Activated CD8-positive, alpha-beta memory T cell treated with anti-CD3 and anti-CD28 coated beads, Interleukin-2, amount 10 ng/mL, durations not matched to agents 7 days and 5 days (primary cell): Measurements from ENCODE around the gene RPAIN. TPM values are rescaled to one million over a fixed set of nuclear protein-coding genes. Genes with fewer than 3 reads are reported as not detected.
A peak's percentile ranks its signal among the peaks of the same experiment; 100 is the strongest.

ENCODE experiments used
- ATAC-seq: fragments of 150-1000 bp; cut with Tn5 transposase; one replicate; pipeline ENCODE4 v1.10.0; 2021; ENCODE audit warnings: moderate library complexity
- CTCF ChIA-PET: fragments of 350-600 bp; sonication (Branson Sonifier 250); formaldehyde crosslinking; loops from one replicate; lab custom pipeline; 2021; ENCODE audit warnings: antibody characterized with exemption; lab: Charles Lee
- DNase-seq: peaks from one replicate; pipeline ENCODE4 v3.0.0-alpha.2; 2020
- H3K27ac Mint-ChIP-seq: one replicate; pipeline ENCODE4 v1.8.0; 2021; ENCODE audit warnings: mild to moderate bottlenecking, mixed read lengths
- H3K27me3 Mint-ChIP-seq: one replicate; pipeline ENCODE4 v1.8.0; 2021; ENCODE audit warnings: mixed read lengths
- H3K36me3 Mint-ChIP-seq: one replicate; pipeline ENCODE4 v1.8.0; 2021; ENCODE audit warnings: mild to moderate bottlenecking, mixed read lengths
- H3K4me1 Mint-ChIP-seq: one replicate; pipeline ENCODE4 v1.8.0; 2021; ENCODE audit warnings: mixed read lengths
- H3K4me3 Mint-ChIP-seq: one replicate; pipeline ENCODE4 v1.8.0; 2021; ENCODE audit warnings: mild to moderate bottlenecking, moderate library complexity, mixed read lengths
- H3K9me3 Mint-ChIP-seq: one replicate; pipeline ENCODE4 v1.8.0; 2022; ENCODE audit warnings: low read depth, mixed read lengths
- total RNA-seq, 2 experiments: library from RNA; stranded (reverse); gene quantifications; one replicate each; pipeline ENCODE4 v1.2.3, GENCODE V29; 2021

The RPAIN gene, protein sequence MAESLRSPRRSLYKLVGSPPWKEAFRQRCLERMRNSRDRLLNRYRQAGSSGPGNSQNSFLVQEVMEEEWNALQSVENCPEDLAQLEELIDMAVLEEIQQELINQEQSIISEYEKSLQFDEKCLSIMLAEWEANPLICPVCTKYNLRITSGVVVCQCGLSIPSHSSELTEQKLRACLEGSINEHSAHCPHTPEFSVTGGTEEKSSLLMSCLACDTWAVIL
- 10 to 100 TPM; 50.7 to 55.5 TPM for total RNA-seq

- ATAC-seq (peak; percentile 66), DNase-seq (peak; percentile 94)
- peak within 1 kb of the TSS; percentile 99 for H3K27ac Mint-ChIP-seq
- peak within 1 kb of the TSS; percentile 98 for H3K4me3 Mint-ChIP-seq
- H3K27me3 Mint-ChIP-seq, result no peaks in the 10 kb centered on the region
- CTCF ChIA-PET, result interaction anchor here (1.2 to 1.3 kb wide), 2 partner anchors 19 to 21 kb away, joined by 5 to 18 read pairs; partner anchors contain the start of gene C1QBP
- peaks cover 48% of the 10 kb centered on the region for H3K4me1 Mint-ChIP-seq
- no peaks in the 10 kb centered on the region for H3K9me3 Mint-ChIP-seq
- H3K36me3 Mint-ChIP-seq, result peaks cover 38% of the 10 kb centered on the region
Observed at GRCh38 chr17:5419959-5420653, at the start of gene RPAIN. RPAIN (plus strand) TSS chr17:5420182; CDS start chr17:5420211, 29 bp downstream.

DNA sequence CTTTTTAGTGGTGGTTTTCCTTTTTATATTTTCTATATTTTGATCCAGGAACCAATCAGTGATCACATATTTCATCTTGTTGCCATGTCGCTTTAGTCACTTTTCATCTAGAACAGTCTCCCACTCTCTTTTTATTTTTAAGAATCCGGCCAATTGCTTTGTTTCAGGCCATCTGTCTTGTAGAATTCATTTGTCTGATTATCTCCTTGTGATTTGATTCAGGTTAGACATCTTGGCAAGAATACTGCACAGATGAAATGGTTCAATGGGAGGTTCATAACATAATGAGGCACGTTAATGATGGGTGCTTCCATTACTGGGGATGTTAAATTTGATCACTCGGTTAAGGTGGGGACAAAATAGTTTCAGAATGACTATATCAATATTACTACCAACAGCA lies 49.6 kb upstream of the RPAIN start:
- no peak overlapping the region for H3K4me3 Mint-ChIP-seq
- no peaks in the 10 kb centered on the region for H3K9me3 Mint-ChIP-seq
- no peak for DNase-seq
- no peak for ATAC-seq
- no peaks in the 10 kb centered on the region for H3K27me3 Mint-ChIP-seq
- H3K36me3 Mint-ChIP-seq, result peaks cover 33% of the 10 kb centered on the region
- H3K4me1 Mint-ChIP-seq, result peaks cover 7% of the 10 kb centered on the region
- no peak overlapping the region for H3K27ac Mint-ChIP-seq
- CTCF ChIA-PET, result no interaction called here

GRCh38 chr17:5373112-5373511 lies 46.9 kb upstream of the RPAIN start:
- no peaks in the 10 kb centered on the region for H3K9me3 Mint-ChIP-seq
- H3K4me3 Mint-ChIP-seq, result no peak overlapping the region
- no peak overlapping the region for H3K27ac Mint-ChIP-seq
- peaks cover 41% of the 10 kb centered on the region for H3K36me3 Mint-ChIP-seq
- ATAC-seq (no peak), DNase-seq (no peak)
- peaks cover 7% of the 10 kb centered on the region for H3K4me1 Mint-ChIP-seq
- CTCF ChIA-PET, result no interaction called here
- H3K27me3 Mint-ChIP-seq, result no peaks in the 10 kb centered on the region

DNA sequence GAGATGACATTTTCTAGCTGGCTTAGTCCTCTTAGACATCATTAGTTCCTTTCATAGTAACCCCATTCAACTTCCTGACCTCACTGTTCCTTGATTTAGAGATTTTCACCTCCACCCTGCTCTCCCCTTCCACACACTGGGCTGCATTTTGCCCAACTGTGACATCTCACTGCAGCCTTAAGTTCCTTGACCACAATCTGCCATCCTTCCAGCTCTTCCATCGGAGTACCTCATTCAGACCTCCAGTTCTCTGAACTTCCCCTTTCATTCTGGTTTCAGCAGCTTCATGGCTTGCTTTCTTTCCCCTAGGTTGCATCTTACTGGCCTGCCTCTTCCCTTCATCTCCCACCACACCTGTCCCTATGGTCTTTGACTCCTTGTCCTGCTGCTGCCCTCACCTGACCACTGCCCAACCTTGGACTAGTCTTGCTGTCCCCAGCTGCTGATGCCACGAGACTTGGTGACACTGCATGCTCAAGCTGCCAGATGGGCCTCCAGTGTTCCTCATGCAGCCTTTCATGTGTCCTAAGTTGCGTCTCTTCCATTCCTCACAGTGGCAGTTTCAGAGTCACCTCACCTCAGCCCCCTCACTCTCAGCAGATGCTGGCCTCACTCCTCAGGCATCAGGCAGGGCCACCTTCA lies 41.3 kb upstream of the RPAIN start:
- H3K27ac Mint-ChIP-seq, result peak overlapping the region; percentile 25
- no peaks in the 10 kb centered on the region for H3K27me3 Mint-ChIP-seq
- H3K36me3 Mint-ChIP-seq, result peaks cover 43% of the 10 kb centered on the region
- ATAC-seq, result no peak
- H3K4me1 Mint-ChIP-seq, result no peaks in the 10 kb centered on the region
- no peak for DNase-seq
- H3K9me3 Mint-ChIP-seq, result no peaks in the 10 kb centered on the region
- CTCF ChIA-PET, result interaction anchor here (0.5 to 0.9 kb wide), 2 partner anchors 8 to 958 kb away, joined by 3 to 4 read pairs; no protein-coding TSS in a partner anchor
- no peak overlapping the region for H3K4me3 Mint-ChIP-seq

- H3K36me3 Mint-ChIP-seq, result peaks cover 44% of the 10 kb centered on the region
- DNase-seq, result no peak
- no peak for ATAC-seq
- no peaks in the 10 kb centered on the region for H3K4me1 Mint-ChIP-seq
- H3K9me3 Mint-ChIP-seq, result no peaks in the 10 kb centered on the region
- no peak overlapping the region for H3K4me3 Mint-ChIP-seq
- CTCF ChIA-PET, result no interaction called here
- H3K27ac Mint-ChIP-seq, result no peak overlapping the region
- H3K27me3 Mint-ChIP-seq, result no peaks in the 10 kb centered on the region
Observed at GRCh38 chr17:5379351-5380107, 40.5 kb upstream of the RPAIN start.

DNA sequence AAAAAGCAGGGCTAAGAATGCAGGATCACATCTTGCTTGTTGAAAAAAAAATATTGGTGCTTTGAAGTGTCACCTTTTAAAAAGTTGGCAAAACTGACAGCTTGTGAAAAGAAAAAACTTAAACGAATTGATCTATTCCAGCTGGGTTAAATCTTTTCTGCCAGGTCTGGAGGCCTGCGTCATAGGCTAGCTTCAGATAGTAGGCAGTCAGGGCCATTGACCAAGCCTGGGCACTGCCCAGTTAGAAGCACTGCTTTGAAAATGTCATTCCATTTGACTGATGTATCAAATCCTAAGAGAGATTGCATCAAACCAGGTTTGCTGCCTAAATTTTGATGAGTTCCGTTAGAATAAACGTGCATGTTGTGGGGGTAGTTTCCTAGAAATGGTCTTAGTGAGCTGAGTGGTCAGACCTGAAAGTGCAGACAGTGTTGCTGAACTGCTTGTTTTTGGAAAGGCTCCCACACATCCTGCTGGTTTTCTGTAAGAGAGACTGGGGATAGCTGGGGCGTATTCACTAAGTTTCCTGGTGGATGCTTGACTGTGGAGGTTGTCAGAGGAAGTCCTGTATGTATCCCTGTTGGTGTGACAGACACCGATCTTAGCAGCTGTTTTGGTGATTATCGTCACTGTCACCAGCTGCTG lies 39.4 kb upstream of the RPAIN start:
- no peak overlapping the region for H3K27ac Mint-ChIP-seq
- DNase-seq (no peak), ATAC-seq (no peak)
- no peaks in the 10 kb centered on the region for H3K4me1 Mint-ChIP-seq
- H3K36me3 Mint-ChIP-seq, result peaks cover 47% of the 10 kb centered on the region
- no peaks in the 10 kb centered on the region for H3K27me3 Mint-ChIP-seq
- H3K4me3 Mint-ChIP-seq, result no peak overlapping the region
- CTCF ChIA-PET, result no interaction called here
- H3K9me3 Mint-ChIP-seq, result no peaks in the 10 kb centered on the region

DNA sequence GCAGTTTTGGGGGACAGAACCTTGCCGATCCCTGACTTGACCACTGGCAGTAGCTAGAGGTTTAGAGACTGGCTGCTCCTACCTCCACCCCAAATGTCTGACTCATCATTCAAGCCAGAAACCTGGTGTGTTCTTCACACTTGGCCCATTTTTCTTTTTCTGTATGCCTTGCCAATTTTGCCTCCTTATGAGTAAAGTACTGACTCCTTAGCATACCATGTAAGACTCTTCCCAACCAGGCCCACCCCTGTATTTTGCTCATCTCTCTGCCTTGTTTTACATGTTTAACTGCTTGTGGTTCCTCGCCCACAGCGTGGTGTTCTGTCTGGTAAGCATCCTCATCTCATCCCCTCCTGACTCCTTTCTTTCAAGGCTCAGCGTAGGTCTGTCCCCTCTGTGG lies 38.4 kb upstream of the RPAIN start:
- Mint-ChIP-seq H3K9me3 (no peaks in the 10 kb centered on the region), H3K4me1 (no peaks in the 10 kb centered on the region), H3K36me3 (peaks cover 53% of the 10 kb centered on the region), H3K27me3 (no peaks in the 10 kb centered on the region), H3K4me3 (no peak overlapping the region), H3K27ac (no peak overlapping the region)
- ATAC-seq (no peak), DNase-seq (no peak)
- CTCF ChIA-PET, result no interaction called here

DNA sequence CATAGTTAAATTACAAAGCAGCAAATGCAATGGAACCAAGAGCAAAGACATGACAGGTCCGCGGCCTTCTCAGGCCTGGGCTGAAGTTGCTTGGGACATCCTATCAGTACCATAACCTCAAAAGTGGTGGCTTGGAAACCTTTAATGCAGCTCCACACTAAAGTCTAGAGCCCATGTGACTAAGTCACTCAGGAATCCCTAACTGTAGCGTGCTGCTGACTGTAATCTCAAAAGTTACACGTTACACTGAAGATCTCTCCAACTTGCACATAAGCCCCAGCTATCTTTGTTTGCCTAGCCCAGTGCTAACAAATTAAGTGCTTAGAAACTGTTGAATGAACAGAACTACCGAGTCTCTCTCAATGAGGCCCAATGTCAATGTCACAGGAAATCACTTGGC lies 28.3 kb upstream of the RPAIN start:
- DNase-seq, result no peak
- CTCF ChIA-PET, result interaction anchor here (0.7 to 1.4 kb wide), 2 partner anchors 14 to 48 kb away, joined by 3 read pairs; partner anchors contain the start of gene C1QBP
- Mint-ChIP-seq H3K27me3 (no peaks in the 10 kb centered on the region), H3K4me1 (peaks cover 6% of the 10 kb centered on the region), H3K36me3 (peaks cover 46% of the 10 kb centered on the region), H3K27ac (no peak overlapping the region), H3K4me3 (no peak overlapping the region), H3K9me3 (no peaks in the 10 kb centered on the region)
- ATAC-seq, result no peak

DNA sequence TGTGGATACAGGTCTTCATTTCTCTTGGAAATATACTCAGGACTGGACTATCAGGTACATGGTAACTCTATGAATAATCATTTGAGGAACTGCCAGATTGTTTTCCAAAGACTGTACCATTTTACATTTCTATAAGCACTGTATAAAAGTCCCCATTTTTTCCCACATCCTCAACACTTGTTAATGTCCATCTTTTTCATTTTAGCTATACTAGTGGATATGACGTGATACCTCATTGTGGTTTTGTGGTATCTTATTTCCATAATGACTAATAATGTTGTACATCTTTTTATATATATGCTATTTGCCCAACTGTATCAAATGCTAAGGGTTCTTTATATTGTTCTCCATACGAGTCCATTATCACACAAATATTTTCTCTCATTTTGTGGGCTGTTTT lies 23.4 kb upstream of the RPAIN start:
- Mint-ChIP-seq H3K36me3 (peaks cover 56% of the 10 kb centered on the region), H3K4me1 (no peaks in the 10 kb centered on the region), H3K4me3 (no peak overlapping the region), H3K27me3 (no peaks in the 10 kb centered on the region), H3K27ac (no peak overlapping the region), H3K9me3 (no peaks in the 10 kb centered on the region)
- DNase-seq (no peak), ATAC-seq (no peak)
- CTCF ChIA-PET, result interaction anchor here (1.0 kb wide), 1 partner anchor 43 kb away, joined by 3 read pairs; the partner anchor contains the start of gene C1QBP

- DNase-seq, result no peak
- ATAC-seq, result no peak
- H3K36me3 Mint-ChIP-seq, result peaks cover 56% of the 10 kb centered on the region
- CTCF ChIA-PET, result no interaction called here
- H3K9me3 Mint-ChIP-seq, result no peaks in the 10 kb centered on the region
- H3K27me3 Mint-ChIP-seq, result no peaks in the 10 kb centered on the region
- H3K4me1 Mint-ChIP-seq, result no peaks in the 10 kb centered on the region
- H3K4me3 Mint-ChIP-seq, result no peak overlapping the region
- H3K27ac Mint-ChIP-seq, result no peak overlapping the region
Observed at GRCh38 chr17:5399767-5400166, 20.2 kb upstream of the RPAIN start.

DNA sequence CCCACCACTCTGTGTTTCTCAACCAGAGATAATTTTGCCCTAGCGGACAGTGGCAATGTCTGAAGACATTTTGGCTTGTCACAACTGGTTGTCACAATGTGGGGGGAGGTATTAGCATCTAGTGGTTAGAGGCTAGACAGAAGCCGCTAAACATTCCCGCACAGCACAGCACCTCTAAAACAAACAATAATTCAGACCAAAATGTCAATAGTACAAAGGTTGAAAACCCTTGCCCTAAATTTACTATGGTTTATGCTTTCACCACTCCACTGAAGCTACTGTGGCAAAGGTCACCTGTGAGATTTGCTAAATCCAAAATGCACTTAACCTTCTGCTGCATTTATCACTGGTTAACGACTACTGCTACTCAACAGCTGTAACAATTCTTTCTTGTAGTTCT lies 14.6 kb upstream of the RPAIN start:
- CTCF ChIA-PET, result interaction anchor here (1.2 kb wide), 1 partner anchor 14 kb away, joined by 3 read pairs; no protein-coding TSS in a partner anchor
- Mint-ChIP-seq H3K9me3 (no peaks in the 10 kb centered on the region), H3K4me3 (no peak overlapping the region)

GRCh38 chr17:5408186-5408585 lies 11.8 kb upstream of the RPAIN start:
- no peak overlapping the region for H3K4me3 Mint-ChIP-seq
- H3K27me3 Mint-ChIP-seq, result no peaks in the 10 kb centered on the region
- H3K36me3 Mint-ChIP-seq, result peaks cover 46% of the 10 kb centered on the region
- ATAC-seq (no peak), DNase-seq (no peak)
- CTCF ChIA-PET, result interaction anchor here (0.8 kb wide), 1 partner anchor 32 kb away, joined by 3 read pairs; no protein-coding TSS in a partner anchor
- no peak overlapping the region for H3K27ac Mint-ChIP-seq
- peaks cover 31% of the 10 kb centered on the region for H3K4me1 Mint-ChIP-seq
- H3K9me3 Mint-ChIP-seq, result no peaks in the 10 kb centered on the region

More for the DNA sequence above, 14.6 kb upstream of the RPAIN start:
- Mint-ChIP-seq H3K36me3 (peaks cover 36% of the 10 kb centered on the region), H3K27ac (no peak overlapping the region), H3K27me3 (no peaks in the 10 kb centered on the region), H3K4me1 (peaks cover 9% of the 10 kb centered on the region)
- ATAC-seq (no peak), DNase-seq (no peak)
